ENCODE data around the gene CSF1R.
"Not testable (repeated sequence)": the region's sequence is repeated elsewhere in the genome, so short reads cannot be mapped to it uniquely, and the experiment has no call there.

Gene CSF1R

GRCh38 chr5:150103678-150104549, 17.6 kb upstream of the CSF1R start:
- no peak for DNase-seq (ENCODE audit: low read depth)

DNA sequence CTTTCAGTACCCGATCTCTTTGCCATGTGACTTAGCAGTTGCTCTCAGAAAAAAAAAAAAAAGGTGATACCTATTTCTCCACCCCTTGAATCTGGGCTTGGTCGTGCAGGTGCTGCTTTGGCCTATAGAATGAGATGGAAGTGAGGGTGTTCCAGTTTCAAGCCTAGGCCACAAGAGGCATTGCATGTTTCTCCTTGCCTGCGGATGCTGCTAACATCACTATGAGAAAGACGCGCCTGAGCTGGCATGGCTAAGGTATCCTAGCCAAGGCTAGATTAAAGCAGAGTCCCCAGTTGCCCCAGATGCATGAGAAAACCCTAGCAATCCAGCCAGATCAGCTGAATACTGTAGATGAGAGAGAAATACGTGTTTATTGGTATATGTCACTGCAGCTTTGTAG, 14.7 kb upstream of the CSF1R start:
- DNase-seq (ENCODE audit: low read depth), result no peak

GRCh38 chr5:150097152-150097551, 10.8 kb upstream of the CSF1R start:
- DNase-seq (ENCODE audit: low read depth), result no peak

DNA sequence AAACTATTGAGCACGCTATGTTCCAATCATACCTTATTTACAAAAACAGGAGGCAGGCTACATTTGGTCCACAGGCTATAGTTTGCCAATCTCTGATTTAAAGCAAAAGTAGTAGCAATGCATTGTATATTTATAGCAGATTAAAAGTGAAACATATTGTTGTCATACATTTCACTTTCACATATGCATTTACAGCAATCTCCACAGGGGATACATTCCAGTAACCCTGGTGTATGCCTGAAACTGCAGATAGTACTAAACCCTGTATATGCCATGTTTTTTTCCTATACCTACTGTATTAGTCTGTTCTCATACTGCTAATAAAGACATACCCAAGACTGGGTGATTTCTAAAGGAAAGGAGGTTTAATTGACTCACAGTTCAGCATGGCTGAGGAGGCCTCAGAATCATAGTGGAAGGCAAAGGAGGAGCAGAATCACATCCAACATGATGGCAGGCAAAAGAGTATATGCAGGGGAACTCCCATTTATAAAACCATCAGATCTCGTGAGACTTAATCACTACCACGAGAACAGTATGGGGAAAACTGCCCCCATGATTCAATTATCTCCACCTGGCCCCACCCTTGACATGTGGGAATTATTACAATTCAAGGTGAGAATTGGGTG, 5.9 kb upstream of the CSF1R start:
- no peak for DNase-seq (ENCODE audit: low read depth)

DNA sequence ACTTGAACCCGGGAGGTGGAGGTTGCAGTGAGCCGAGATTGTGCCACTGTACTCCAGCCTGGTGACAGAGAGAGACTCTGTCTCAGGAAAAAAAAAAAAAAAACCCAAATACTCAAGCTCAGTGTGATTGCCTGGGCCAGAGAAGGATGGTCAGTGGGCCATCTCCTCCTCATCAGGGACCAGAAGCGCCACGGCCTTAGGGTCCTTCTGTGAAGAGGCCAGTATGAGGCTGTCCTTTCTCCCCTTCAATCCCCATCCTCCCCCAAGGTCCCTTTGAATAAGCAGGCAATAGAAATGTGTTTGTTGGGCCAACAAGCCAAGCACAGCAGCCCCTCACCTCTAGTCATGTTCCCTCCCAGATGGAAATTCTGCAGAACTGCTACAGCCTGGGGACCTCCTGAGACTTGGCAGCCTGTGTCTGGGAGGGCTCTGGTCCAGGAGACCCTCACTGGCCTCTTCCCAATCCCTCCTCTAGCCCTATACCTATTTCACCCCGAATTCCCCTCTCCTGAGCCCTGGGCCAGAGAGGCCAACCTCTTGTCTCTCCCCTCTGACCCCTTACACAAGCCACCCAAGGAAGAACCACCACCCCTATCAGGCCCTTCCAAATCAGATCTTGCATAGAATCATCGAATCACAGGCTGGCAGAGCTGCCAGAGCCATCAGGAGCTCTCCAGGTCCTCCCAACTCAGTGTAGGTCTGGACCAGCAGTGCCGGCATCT, 1.0 kb downstream of the CSF1R start:
- DNase-seq (ENCODE audit: low read depth), result no peak

- DNase-seq (ENCODE audit: low read depth), result not testable (repeated sequence)
Measured at GRCh38 chr5:150084754-150085153, 1.6 kb downstream of the CSF1R start.

DNA sequence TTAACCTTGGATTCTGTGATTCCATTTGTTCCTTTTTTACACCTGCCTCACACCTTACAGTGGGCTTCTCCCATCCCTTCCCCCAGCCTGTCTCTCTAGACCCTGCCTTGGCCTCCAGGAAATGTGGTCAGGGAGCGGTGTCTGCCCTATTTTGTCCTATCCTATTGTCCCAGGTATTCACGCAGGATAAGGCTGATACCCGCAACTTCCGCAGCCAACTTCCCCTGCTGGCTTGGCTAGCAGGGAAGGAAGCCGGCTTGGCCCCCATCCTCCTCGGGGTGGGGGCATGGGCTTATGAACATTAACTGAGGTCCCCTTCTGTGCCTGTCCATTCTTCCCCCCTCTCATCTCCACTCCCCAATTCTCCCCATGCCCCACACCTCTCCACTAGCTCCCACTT, 3.5 kb downstream of the CSF1R start:
- no peak for DNase-seq (ENCODE audit: low read depth)

DNA sequence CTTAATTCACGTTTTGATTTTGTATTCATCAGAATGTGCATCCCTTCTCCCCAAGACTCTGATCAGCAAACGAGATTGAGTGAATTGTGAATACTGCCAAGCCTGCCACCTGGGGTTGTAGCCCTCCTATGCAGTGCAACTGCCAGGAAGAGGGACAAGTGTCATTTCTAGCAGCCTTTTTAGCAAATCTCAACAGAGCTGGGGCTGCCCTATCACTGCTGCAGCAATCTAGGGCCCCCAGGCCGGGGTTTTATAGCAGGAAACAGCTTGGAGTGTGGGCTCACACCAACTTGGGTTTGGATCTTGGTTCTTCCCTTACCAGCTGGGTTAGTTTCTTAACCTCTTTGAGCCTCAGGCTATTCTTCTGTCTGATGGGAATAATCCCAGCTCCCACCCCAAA, 4.0 kb downstream of the CSF1R start:
- DNase-seq (ENCODE audit: low read depth), result no peak

GRCh38 chr5:150081541-150082283, 4.6 kb downstream of the CSF1R start:
- no peak for DNase-seq (ENCODE audit: low read depth)

DNA sequence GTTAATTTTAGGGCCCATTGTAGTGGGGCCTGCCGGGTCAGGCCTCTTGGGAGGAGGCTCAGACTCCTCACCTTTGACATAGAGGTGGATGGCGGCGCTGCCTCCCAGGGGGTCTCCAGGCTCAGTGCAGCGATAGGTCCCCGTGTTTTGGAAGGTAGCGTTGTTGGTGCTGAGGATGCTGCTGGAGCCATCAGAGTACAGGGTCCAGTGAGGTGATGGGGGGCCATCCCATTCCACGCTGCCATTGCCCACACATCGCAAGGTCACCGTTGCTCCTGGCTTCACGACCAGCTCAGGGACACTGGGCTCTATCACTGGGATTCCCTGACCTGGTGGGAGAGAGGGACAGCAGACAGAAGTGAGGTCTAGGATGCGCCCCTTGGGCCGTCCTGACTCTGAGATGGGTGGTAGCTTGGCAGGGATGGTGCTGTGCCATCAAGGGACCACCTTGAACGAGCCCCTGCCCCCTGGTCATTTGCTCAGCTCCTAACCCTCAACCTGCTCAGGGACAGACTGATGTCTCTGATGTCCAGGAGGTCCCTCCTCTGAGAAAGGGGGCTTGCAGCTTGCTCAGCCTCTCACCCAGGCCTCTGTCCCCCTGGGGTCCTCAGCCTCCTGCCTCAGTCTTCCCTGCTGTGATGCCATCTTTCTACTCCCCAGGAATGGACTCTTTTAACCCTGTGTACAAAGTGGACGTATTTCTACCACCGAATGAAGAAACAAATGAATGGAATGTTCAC, 5.5 kb downstream of the CSF1R start:
- DNase-seq (ENCODE audit: low read depth), result no peak

DNA sequence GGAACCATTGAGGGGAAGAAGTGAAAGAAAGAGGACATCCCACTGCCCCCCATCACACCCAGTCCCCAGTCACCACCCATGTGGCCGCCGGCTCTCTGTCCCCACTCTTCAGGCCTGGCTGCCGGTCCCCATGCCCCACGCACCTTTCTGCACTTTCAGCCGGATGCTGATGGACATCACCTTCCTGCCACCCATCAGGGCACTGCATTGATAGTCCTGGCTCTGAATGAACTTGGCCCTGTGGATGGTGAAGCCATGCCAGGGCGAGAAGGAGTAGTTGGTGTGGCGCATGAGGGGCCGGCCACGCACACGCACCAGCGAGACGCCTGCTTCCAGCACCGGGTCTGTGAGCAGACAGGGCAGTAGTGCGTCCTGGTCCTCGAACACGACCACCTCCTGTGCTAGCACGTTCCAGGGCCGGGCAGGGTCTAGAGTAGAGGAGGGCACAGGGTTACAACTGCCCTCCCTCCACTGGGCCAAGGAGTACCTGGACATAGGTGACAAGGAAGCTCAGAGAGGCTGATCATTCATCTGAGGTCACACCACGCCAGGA, 6.4 kb downstream of the CSF1R start:
- DNase-seq (ENCODE audit: low read depth), result no peak

DNA sequence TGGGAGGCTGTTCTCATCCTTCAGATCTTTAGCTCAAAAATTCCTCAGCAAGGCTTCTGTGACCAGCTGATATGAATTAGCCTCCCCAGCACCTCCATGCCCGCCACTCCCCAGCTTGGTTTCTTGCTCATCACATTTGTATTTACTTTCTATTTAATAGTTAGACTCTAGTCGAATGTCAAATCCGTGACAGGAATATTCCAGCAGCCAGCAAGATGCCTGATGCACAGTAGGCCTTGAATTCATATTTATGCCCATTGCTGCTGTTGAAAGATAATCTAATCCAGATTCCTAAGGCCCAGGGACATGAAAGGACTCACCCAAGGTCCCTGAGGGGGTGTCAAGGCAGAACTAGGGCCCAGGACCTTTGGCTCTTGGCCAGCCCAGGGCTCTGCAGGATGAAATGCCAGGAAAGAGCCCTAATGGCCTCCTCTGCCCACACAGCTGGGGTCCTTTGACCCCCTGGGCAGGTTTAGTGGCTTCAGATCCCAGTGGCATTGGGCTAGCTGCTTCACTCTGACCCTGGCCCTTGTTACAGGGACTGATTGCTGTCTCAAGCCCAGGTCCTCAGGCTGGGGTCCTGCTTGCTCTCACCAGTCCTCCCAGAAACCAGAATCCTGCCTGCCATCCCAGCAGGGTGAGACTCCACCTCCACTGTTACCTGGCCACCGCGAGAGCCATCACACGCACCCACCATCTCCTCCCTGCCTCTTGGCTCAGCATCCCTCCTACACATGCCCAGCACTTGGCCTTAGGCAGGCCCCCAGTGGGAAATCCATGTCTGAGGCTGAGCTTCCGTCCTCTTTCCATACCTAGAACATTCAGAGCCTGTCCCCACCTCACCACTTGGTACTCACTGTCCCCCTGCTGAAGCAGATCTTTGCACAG, 7.3 kb downstream of the CSF1R start:
- DNase-seq (ENCODE audit: low read depth), result no peak

- no peak for DNase-seq (ENCODE audit: low read depth)
Measured at GRCh38 chr5:150077996-150078801, 8.2 kb downstream of the CSF1R start.

- DNase-seq (ENCODE audit: low read depth), result no peak
Measured at GRCh38 chr5:150077060-150077459, 9.3 kb downstream of the CSF1R start.

- no peak for DNase-seq (ENCODE audit: low read depth)
Measured at GRCh38 chr5:150075806-150076205, 10.5 kb downstream of the CSF1R start.

GRCh38 chr5:150075233-150075632, 11.1 kb downstream of the CSF1R start:
- DNase-seq (ENCODE audit: low read depth), result no peak

DNA sequence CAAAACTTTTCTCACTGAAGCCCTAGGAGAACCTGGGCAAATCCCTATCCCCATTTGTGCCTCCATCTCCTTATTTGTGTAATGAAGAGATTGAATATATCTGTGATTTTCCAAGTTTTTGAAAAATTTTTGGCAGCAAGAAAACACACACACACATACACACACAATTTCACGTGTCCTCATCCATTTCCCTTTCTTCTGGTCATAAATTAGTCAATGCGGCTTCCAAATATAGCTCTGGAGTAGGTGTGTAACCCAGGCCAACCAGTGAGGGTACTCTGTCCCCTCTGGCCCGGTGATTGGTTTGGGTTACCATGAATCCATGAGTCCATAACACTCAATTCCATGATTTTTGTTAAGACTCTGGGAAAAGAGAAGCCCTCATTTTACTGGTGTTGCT, 12.7 kb downstream of the CSF1R start:
- DNase-seq (ENCODE audit: low read depth), result no peak

- DNase-seq (ENCODE audit: low read depth), result no peak
Measured at GRCh38 chr5:150073086-150073625, 13.2 kb downstream of the CSF1R start.

DNA sequence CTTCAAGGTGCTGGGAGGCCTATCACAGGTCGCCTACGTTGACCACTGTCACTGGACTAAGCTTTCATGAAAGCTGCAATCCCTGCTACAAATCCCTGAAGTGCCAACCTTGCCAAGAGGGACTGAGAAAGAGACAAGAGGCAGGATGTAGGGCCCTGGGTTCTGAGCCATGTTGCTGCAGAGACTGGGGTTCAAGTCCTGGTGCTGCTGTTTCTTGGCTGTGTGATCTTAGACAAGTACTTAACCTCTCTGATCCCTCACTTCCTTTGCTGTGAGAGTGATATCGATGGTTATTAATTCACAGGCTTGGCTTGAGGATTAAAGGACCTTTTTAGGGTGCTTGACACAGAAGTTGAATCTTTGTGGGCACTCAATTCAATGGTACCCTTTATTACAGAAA, 15.5 kb downstream of the CSF1R start:
- DNase-seq (ENCODE audit: low read depth), result no peak
